Measurements from ENCODE around the gene SRPRA.
"Not testable (repeated sequence)": the region's sequence is repeated elsewhere in the genome, so short reads cannot be mapped to it uniquely, and the experiment has no call there.

The SRPRA gene, protein sequence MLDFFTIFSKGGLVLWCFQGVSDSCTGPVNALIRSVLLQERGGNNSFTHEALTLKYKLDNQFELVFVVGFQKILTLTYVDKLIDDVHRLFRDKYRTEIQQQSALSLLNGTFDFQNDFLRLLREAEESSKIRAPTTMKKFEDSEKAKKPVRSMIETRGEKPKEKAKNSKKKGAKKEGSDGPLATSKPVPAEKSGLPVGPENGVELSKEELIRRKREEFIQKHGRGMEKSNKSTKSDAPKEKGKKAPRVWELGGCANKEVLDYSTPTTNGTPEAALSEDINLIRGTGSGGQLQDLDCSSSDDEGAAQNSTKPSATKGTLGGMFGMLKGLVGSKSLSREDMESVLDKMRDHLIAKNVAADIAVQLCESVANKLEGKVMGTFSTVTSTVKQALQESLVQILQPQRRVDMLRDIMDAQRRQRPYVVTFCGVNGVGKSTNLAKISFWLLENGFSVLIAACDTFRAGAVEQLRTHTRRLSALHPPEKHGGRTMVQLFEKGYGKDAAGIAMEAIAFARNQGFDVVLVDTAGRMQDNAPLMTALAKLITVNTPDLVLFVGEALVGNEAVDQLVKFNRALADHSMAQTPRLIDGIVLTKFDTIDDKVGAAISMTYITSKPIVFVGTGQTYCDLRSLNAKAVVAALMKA

DNA sequence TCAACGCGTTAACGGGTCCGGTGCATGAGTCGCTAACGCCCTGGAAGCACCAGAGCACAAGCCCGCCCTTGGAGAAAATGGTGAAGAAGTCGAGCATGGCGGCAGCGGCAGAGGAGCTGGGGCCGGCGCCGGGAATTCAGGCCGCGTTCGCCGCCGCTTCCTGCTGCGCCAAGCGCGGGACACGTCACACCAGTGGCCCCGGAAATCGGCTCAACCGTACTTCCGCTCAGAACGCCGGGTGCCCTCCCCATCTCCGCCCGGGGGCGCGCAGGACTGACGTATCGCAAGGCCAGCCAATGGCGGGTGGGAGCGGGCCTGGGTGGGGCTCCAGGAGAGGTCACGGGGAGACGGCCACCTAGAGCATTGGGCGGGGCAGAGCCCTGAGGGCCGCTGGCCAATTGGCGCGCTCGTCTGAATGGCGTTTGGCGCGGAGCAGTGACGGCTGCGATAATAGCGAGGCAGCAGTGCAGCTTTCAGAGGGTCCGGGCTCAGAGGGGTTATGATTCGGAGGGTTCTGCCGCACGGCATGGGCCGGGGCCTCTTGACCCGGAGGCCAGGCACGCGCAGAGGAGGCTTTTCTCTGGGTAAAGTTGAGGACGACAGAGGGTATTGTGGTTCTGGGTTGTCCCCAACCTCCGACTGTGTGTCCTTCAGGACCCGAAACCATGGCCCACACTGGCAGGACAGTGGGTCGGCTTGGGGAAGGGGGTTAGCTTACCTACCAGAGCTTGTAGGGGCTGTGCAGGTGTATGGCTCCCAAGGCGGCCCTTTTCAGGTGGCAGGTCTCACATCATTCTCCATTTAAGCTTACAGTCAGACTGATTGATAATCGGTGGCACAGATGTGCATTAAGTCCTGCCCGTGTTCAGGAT lies at the start of gene SRPRA, which contains the start of gene FOXRED1:
SRPRA (minus strand) TSS at position 188 of the 872 bp plus-strand sequence; CDS start at position 97, 91 bp downstream.
FOXRED1 (plus strand) TSS at position 447 of the 872 bp plus-strand sequence; CDS start at position 500, 53 bp downstream.
- FAIRE-seq, result peak; percentile 79

GRCh38 chr11:126317756-126318573 lies 49.3 kb upstream of the SRPRA start:
- FAIRE-seq, result no peak

DNA sequence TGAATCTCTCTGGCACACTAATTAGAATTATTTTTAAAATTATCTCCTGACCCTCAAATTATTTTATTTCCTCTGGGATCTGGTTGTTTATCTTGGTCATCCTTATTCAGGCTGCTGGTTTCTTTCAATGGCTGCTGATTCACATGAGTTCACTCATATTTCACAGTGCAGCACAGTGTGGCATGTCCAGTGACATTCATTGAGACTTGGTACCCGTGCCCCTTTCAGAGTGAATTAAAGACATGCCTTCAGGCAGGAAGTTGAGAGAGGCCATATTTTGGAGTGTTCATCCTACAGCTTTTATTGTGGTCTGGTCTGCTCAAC lies 48.7 kb upstream of the SRPRA start:
- FAIRE-seq, result no peak

DNA sequence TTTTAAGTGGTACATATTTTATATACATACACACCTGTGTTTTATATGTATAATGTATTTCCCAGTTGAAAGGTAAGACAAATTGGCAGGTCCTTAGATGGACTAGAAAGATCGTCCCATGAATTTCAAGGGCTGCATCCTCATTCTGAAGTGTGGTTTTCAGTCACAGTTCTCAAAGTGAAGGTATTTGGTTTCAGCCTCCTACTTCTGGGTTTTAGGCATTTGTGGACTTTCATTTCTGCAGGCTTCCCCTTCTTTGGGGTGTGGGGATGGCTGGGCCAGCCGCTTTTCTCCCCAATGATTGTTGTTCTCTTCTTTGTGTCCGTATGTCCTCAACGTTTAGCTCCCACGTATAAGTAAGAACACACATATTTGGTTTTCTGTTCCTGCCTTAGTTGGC lies 45.1 kb upstream of the SRPRA start:
- FAIRE-seq, result no peak

DNA sequence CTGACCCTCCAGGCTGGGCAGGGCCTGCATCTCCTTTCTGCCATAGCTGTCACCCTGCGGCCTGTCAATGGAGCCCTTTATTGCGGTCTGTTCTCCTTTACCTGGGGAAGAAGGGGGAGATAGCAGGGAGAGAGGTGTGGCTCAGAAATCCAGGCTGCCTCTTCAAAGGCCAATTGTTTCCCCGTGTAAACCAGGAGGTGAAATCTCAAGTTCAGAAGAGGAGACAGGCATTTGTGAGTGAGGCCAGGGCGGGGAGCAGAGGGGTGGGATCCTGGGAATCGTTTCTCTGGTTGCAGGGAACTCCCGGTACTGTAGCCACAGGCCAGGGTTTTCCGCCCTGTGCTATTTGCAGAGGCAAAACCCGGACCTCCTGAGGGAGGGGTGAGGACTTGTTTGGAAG lies 44.3 kb upstream of the SRPRA start:
- no peak for FAIRE-seq

GRCh38 chr11:126311401-126312291 lies 43.0 kb upstream of the SRPRA start:
- no peak for FAIRE-seq

- no peak for FAIRE-seq
These were observed 42.3 kb upstream of the SRPRA start for GRCh38 chr11:126310992-126311310.

GRCh38 chr11:126310200-126310991 lies 41.7 kb upstream of the SRPRA start:
- no peak for FAIRE-seq

- FAIRE-seq, result not testable (repeated sequence)
These were observed 40.1 kb upstream of the SRPRA start for GRCh38 chr11:126308771-126309170.

DNA sequence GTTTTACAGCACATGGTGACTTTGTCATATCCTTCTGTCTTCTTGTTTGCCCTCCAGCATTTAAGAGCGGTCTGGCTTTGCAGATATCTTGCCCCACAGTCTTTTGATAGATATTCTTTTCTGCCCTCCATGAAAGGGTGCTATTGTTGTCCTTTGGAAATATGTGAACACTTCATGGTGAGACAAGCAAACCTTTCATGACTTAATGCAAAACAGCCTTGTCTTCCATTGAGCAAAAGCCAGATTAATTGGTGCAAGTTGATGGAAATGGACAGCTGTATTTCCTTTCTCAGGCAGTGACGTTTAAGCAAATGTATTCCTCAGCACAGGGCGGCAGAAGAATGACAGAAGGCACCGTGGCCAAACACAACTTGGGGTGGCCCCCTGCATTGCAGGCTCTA lies 39.6 kb upstream of the SRPRA start:
- no peak for FAIRE-seq

- no peak for FAIRE-seq
These were observed 39.0 kb upstream of the SRPRA start for GRCh38 chr11:126307706-126308105.

- no peak for FAIRE-seq
These were observed 37.0 kb upstream of the SRPRA start for GRCh38 chr11:126305699-126306098.

DNA sequence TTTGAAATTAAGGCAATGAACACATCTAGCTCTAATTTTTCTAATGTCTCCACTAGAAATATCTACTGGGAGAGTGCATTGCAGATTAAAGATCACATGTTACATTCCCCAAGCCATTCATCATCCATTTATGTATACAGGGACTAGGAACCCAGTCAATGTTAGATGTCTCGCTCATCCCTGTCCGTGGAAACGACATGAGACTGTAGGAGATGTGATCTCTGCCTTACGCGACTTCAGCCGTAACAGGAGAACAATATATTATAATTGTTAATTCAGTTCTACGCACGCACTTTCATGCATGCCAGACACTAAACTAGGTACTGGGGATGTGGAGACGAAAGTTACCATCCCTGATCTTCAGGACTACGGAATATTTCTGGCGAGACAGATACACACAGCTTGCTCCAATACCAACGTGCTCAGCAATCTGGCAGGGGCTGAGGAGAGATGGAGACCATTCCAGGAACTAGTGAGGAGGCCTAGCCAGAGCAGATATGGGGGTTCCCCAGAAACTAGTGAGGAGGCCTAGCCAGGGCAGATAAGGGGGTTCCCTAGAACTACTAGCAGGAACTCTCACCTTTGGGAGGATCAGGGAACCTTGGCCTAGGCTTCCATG lies 35.9 kb upstream of the SRPRA start:
- no peak for FAIRE-seq

DNA sequence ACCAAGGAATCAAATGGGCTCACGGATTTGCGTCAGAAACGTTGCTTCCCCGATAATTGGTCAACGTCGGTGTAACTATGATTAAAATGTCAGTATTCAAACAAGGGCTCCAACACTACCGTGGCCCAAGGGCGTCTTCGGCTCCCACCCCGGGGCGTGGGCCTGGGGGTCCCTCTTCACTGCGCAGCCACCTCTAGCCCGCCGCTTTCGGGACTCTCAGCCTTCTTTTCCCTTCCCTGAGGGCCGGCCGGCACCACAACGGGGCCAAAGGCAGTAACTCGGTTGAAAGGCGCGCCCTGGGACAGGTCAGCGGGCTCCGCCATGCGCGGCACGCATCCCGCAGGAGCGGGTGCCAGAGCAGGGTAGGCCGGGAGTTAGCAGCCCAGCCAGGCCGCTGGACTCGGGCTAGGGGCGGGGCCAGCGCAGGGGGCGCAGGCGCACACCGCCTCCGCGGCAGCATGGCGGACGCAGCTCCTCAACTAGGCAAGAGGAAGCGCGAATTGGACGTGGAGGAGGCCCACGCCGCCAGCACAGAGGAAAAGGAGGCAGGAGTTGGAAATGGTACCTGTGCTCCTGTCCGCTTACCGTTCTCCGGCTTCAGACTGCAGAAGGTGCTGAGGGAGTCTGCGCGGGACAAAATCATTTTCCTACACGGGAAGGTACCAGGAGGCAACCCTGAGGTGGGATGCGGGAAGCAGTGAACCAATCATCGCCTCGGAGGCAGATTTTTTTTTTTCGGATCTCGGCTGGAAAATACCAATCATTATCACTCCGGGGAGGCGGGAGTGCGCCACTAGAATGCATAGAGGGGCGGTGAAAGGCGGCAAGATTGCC lies 35.1 kb upstream of the SRPRA start, which contains the start of gene DCPS:
DCPS (plus strand) TSS at position 438 of the 834 bp plus-strand sequence; CDS start at position 459, 21 bp downstream.
- no peak for FAIRE-seq

DNA sequence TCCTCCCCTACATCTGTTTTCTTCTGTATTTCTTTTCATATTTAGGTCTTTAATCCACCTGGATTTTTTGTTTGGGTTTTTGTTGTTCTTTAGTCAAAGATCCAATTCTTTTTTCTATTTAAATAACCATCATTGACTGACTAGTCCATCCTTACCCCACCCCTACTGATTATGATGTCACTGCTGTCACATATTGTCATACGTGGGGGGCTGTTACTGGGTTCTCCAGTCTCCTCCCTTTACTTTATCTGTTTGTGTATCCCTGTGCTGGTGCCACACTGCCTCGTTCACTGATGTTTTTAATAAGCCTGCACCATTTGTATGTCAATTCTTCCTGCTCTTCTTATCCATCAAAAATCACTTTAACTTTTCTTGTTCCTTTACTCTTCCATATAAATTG lies 28.3 kb upstream of the SRPRA start:
- FAIRE-seq, result no peak

DNA sequence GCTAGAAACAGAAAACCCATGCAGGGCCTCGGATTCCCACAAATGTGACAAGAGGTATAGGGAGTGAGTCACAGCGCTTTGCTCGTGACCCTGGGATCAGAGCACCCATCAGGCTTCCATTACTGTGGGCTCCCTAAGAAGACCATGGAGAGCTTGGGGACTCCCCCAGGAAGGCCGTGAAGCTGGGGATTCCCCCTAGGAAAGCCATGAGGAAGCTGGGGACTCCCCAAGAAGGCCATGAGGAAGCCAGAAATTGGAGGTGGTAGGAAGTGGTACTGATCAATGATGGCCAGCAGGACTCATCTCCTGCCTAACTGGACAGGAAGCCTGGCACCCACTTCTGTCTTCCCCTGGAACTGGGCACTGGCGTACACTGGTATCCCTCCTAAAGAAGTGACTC lies 25.0 kb upstream of the SRPRA start:
- no peak for FAIRE-seq

DNA sequence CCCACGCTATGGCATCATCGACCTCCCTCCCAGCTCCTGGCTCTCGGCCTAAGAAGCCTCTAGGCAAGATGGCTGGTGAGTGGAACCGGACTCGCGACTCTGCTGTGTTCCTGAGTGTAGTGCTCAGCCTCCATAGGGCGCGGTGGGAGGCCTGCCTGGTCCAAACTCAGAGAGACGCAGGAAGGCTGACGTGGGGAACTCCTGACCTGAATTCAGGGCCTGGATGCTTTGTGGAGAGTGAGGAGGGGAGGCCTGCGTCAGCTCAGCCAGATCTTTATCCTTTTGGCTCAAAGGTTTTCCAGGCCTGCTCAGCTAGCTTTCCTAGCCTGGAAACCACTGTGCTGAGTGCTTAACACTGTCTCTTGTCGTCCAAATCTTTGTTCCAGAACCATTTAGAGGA lies 22.2 kb upstream of the SRPRA start:
- FAIRE-seq, result no peak

- FAIRE-seq, result no peak
These were observed 19.5 kb upstream of the SRPRA start for GRCh38 chr11:126288237-126288636.

DNA sequence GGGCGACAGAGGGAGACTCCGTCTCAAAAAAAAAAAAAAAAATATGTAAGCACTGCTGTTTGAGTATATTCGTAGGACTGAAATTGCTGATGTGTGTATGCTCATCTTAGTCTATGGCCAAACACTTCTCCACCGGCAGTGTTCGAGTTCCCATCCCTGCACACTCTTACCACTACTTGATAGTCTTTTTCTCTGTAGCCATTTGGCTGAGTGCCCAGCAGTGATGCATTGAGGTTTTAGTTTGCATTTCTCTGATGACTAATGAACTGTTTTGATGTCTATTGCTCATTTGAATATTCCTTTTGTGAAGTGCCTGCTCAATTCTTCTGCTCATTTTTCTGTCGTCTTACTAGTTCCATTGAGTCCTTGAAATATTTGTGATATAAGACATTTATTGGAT lies 16.1 kb upstream of the SRPRA start:
- FAIRE-seq, result no peak

All from TTC549 (cell line).